Colonic mucosa (tissue), 4 donors: Measurements from ENCODE around the gene IL36B. TPM values are rescaled to one million over a fixed set of nuclear protein-coding genes. Genes with fewer than 3 reads are reported as not detected.

Source experiments
- DNase-seq: peaks from one replicate; pipeline ENCODE4 v3.0.0-alpha.2; 2020
- H3K27ac ChIP-seq: fragments of 200-600 bp; one replicate; pipeline ENCODE4 v1.8.0; 2021
- H3K27me3 ChIP-seq: fragments of 200-600 bp; one replicate; pipeline ENCODE4 v1.8.0; 2021
- H3K36me3 ChIP-seq: fragments of 200-600 bp; one replicate; pipeline ENCODE4 v1.8.0; 2021
- H3K4me1 ChIP-seq: fragments of 200-600 bp; one replicate; pipeline ENCODE4 v1.8.0; 2021; ENCODE audit warnings: mild to moderate bottlenecking
- H3K4me3 ChIP-seq: fragments of 200-600 bp; one replicate; pipeline ENCODE4 v1.8.0; 2021
- H3K9ac ChIP-seq, 2 donors: one replicate each; pipeline ENCODE4 v1.7.0; 2013; ENCODE audit warnings: control low read depth in 2 of 2, low read depth in 2 of 2, low read length in 2 of 2
- H3K9me3 ChIP-seq: fragments of 200-600 bp; one replicate; pipeline ENCODE4 v1.8.0; 2021
- intact Hi-C: fragments of 100-400 bp; cut with DNase I; formaldehyde crosslinking; loops from one replicate; pipeline ENCODE4 v1.14.1; 2022
- total RNA-seq, 2 donors: library from RNA; stranded (reverse); fragmentation: NEBNext Ultra II Directional in 1 of 2; extraction: Animal tissue kit (Norgen Biotek cat#: 25700) in 1 of 2; gene quantifications; one replicate each; pipeline ENCODE4 v1.2.1, GENCODE V29; 2021
- TF ChIP-seq, protein P1 (sequence below): fragments of 200-600 bp; IDR thresholded peaks from one replicate; pipeline ENCODE4 v1.8.0; 2022; ENCODE audit warnings: antibody characterized with exemption, mild to moderate bottlenecking
- donor health status: healthy.
- donor health status: DM: no; HTN: no; CAD: no.
- donor health status: DM: no; HTN: no; CAD: no.

The IL36B gene
- total RNA-seq, 2 donors from 2014 or later = not detected

DNA sequence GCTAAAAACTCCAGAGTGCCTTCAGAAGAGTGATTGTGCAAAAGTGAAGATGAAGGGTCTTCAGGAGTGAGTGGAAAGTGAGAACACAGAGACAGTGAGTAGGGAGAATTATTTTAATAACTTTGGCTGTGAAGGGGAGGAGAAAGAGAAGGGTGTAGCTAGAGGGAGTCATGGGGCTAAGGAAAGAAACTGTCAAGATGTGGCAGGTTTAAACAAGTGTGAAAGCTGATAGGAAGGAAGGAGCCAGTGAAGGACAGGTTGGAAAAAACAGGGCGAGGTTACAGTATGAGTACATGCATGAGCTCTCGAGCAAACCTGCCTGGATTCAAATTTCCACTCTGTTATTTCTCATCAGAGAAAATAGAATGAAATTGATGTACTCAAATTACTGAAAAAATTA is 32.9 kb upstream of the IL36B start:
- Histone ChIP-seq H3K4me1 (no peaks in the 10 kb centered on the region), H3K9ac (no peak overlapping the region), H3K27ac (no peak overlapping the region), H3K9me3 (no peaks in the 10 kb centered on the region), H3K4me3 (no peak overlapping the region), H3K36me3 (no peaks in the 10 kb centered on the region), H3K27me3 (no peaks in the 10 kb centered on the region)
- TF ChIP-seq, protein P1, sequence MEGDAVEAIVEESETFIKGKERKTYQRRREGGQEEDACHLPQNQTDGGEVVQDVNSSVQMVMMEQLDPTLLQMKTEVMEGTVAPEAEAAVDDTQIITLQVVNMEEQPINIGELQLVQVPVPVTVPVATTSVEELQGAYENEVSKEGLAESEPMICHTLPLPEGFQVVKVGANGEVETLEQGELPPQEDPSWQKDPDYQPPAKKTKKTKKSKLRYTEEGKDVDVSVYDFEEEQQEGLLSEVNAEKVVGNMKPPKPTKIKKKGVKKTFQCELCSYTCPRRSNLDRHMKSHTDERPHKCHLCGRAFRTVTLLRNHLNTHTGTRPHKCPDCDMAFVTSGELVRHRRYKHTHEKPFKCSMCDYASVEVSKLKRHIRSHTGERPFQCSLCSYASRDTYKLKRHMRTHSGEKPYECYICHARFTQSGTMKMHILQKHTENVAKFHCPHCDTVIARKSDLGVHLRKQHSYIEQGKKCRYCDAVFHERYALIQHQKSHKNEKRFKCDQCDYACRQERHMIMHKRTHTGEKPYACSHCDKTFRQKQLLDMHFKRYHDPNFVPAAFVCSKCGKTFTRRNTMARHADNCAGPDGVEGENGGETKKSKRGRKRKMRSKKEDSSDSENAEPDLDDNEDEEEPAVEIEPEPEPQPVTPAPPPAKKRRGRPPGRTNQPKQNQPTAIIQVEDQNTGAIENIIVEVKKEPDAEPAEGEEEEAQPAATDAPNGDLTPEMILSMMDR = no peak
- DNase-seq = no peak
- intact Hi-C loops = loop anchor here (10.0 kb wide), 1 partner anchor 49 kb away; no protein-coding TSS in a partner anchor

- Histone ChIP-seq H3K9ac (no peak overlapping the region), H3K9me3 (no peaks in the 10 kb centered on the region), H3K4me3 (no peak overlapping the region), H3K36me3 (no peaks in the 10 kb centered on the region), H3K4me1 (no peaks in the 10 kb centered on the region), H3K27ac (no peak overlapping the region), H3K27me3 (no peaks in the 10 kb centered on the region)
- TF ChIP-seq, protein P1 = peak; percentile 30
- no peak for DNase-seq
- intact Hi-C loops = loop anchor here (5.0 to 10.0 kb wide), 2 partner anchors 50 to 113 kb away; no protein-coding TSS in a partner anchor
Measured at GRCh38 chr2:113084249-113085000, 31.8 kb upstream of the IL36B start.

DNA sequence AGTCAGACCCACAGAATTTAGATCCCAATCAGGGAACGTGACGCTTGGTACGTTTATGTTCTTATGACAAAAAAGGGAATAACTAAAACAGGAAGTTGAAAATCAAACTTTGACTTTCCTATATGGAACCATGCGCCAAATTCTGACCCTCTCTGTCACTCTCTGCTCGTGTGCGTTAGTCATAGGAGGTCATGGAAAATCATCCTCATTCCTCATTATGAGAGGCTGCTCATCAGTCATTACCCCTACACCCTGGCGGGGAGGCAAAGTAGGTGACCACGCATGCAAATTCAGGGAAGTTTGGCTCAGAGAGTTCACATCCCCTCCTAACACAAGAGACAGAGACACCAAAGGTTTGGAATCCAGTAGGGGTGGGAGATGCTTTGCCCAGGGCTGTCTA is 30.6 kb upstream of the IL36B start:
- no peak overlapping the region for H3K27ac ChIP-seq
- no peak for DNase-seq
- TF ChIP-seq, protein P1 = no peak
- no peaks in the 10 kb centered on the region for H3K4me1 ChIP-seq
- H3K9ac ChIP-seq = no peak overlapping the region
- no peaks in the 10 kb centered on the region for H3K27me3 ChIP-seq
- H3K36me3 ChIP-seq = no peaks in the 10 kb centered on the region
- intact Hi-C loops = loop anchor here (5.0 to 10.0 kb wide), 2 partner anchors 52 to 114 kb away; no protein-coding TSS in a partner anchor
- H3K4me3 ChIP-seq = no peak overlapping the region
- no peaks in the 10 kb centered on the region for H3K9me3 ChIP-seq

DNA sequence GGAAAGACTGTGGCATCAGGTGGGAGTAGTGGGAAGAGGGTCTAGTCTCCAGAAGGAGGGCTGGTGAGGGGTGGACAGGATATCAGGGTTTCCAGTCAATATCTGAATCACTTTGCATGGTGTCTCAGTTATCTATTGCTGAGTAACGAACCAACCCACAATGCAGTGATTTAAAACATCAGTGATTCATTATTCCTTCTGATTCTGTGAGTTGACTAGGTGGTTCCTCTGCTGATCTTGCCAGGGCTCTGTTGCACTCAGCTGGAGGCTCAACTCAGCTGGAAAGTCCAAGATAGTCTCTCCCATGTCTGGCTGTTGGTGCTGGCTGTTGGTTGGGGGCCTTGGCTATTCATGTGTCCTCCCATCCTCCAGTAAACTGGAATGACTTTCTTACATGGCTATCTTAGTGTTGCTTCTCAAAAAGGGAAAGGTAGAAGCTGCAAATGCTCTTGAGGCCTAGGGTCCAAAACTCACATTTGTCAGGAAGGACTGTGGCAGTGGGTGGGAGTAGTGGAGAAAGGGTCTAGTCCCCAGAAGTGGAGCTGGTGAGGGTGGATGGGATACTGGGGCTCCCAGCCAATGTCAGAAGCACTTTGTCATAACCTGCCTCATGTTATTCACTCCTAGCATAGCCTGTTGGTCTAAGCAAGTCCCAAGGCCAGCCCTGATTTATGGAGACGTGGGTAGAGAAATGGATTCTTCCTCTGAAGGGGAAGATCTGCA is 29.0 kb upstream of the IL36B start:
- H3K27ac ChIP-seq = no peak overlapping the region
- no peaks in the 10 kb centered on the region for H3K9me3 ChIP-seq
- H3K4me1 ChIP-seq = no peaks in the 10 kb centered on the region
- no peak overlapping the region for H3K4me3 ChIP-seq
- H3K27me3 ChIP-seq = no peaks in the 10 kb centered on the region
- TF ChIP-seq, protein P1 = no peak
- intact Hi-C loops = loop anchor here (5.0 to 10.0 kb wide), 2 partner anchors 53 to 116 kb away; no protein-coding TSS in a partner anchor
- DNase-seq = no peak
- H3K36me3 ChIP-seq = no peaks in the 10 kb centered on the region
- H3K9ac ChIP-seq = no peak overlapping the region

DNA sequence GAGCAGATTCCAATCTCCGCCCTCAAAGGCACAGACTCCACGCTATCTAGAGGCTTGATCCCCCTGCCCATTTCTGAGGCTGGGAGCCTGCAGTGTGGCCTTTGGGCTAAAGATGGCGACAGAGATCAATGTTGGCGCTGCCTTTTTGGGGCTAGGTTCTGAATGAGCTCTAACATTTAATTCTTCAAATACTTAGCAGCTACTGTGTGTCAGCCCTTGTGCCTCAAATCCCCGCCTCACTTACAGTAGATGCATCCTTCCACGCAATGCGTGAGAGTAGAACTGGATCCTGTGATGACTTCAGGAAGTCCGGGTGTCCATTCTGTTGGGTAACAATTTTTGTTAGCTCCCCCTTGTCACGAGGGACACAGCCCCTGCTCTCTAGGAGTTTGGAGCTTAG is 27.5 kb upstream of the IL36B start:
- no peaks in the 10 kb centered on the region for H3K9me3 ChIP-seq
- TF ChIP-seq, protein P1 = peak; percentile 64
- peak; percentile 23 for DNase-seq
- H3K36me3 ChIP-seq = no peaks in the 10 kb centered on the region
- H3K4me3 ChIP-seq = no peak overlapping the region
- H3K27ac ChIP-seq = no peak overlapping the region
- intact Hi-C loops = loop anchor here (5.0 to 10.0 kb wide), 2 partner anchors 55 to 117 kb away; no protein-coding TSS in a partner anchor
- no peaks in the 10 kb centered on the region for H3K27me3 ChIP-seq
- H3K9ac ChIP-seq = no peak overlapping the region
- no peaks in the 10 kb centered on the region for H3K4me1 ChIP-seq
